GM12878 (cell line): ENCODE data around the gene MCC. TPM values are rescaled to one million over a fixed set of nuclear protein-coding genes. Genes with fewer than 3 reads are reported as not detected.

Experiments used
- ATAC-seq: fragments of 200-7000 bp; cut with Tn5 transposase; 3 replicates; pipeline ENCODE4 v1.9.1; 2020; ENCODE audit warnings: mild to moderate bottlenecking, moderate library complexity
- BruUV-seq: library from RNA; stranded (reverse); fragments of 400-500 nt; replicated peaks from 2 replicates; lab custom pipeline; 2021; lab: Mats Ljungman, UMichigan
- CTCF ChIA-PET: fragments of 300-600 bp; sonication (Branson Sonifier 250); formaldehyde crosslinking; extraction: SDS; loops from one replicate; lab custom pipeline; 2021; ENCODE audit warnings: inconsistent platforms; lab: Yijun Ruan, JAX
- POLR2A ChIA-PET: fragments of 350-600 bp; formaldehyde crosslinking; extraction: SDS; loops from one replicate; lab custom pipeline; 2021; ENCODE audit warnings: inconsistent platforms; lab: Charles Lee
- RAD21 ChIA-PET: fragments of 300-600 bp; sonication (Branson Sonifier 250); formaldehyde crosslinking; loops from one replicate; lab custom pipeline; 2023; ENCODE audit warnings: antibody characterized with exemption; ENCODE audit not compliant: unreplicated experiment; lab: Charles Lee
- SMC1A ChIA-PET: fragments of 300-600 bp; sonication (Branson Sonifier 250); formaldehyde crosslinking; loops from one replicate; lab custom pipeline; 2023; ENCODE audit not compliant: unreplicated experiment, uncharacterized antibody; lab: Charles Lee
- DNase-seq: peaks from one replicate; pipeline ENCODE4 v3.0.0-alpha.2; 2011; ENCODE audit warnings: low read depth, low spot score
- FAIRE-seq: peaks from 3 replicates; lab custom pipeline; 2011; peaks lifted over from hg19 to GRCh38; lab: Jason Lieb, UNC
- H2AFZ ChIP-seq: 2 replicates; pipeline ENCODE4 v1.6.0; 2011; ENCODE audit warnings: low read depth, low read length, control low read depth; ENCODE audit not compliant: control insufficient read depth
- H3K27ac ChIP-seq: 2 replicates; pipeline ENCODE4 v1.5.1; 2011; ENCODE audit warnings: control low read depth; ENCODE audit not compliant: control insufficient read depth, insufficient read depth
- H3K27me3 ChIP-seq, 2 experiments: replicated peaks in 1 of 2; 2 replicates each; pipeline versions ENCODE4 v1.6.0 to v1.6.1; 2011; ENCODE audit warnings: low read length in 1 of 2; ENCODE audit not compliant: control insufficient read depth in 2 of 2, insufficient read depth in 2 of 2
- H3K36me3 ChIP-seq, 2 experiments: 2 replicates each; pipeline ENCODE4 v1.5.1; 2011; ENCODE audit warnings: low read length in 1 of 2; ENCODE audit not compliant: control insufficient read depth in 2 of 2, insufficient read depth in 2 of 2
- H3K4me1 ChIP-seq: 2 replicates; pipeline ENCODE4 v1.6.1; 2011; ENCODE audit warnings: mild to moderate bottlenecking, low read length, moderate library complexity, mixed read lengths; ENCODE audit not compliant: control insufficient read depth, insufficient read depth
- H3K4me2 ChIP-seq: 2 replicates; pipeline ENCODE4 v1.6.0; 2011; ENCODE audit warnings: control low read depth; ENCODE audit not compliant: control insufficient read depth, insufficient read depth
- H3K4me3 ChIP-seq: fragments of 200-600 bp; sonication (generic); 2 replicates; pipeline ENCODE4 v1.5.1; 2016
- H3K79me2 ChIP-seq: 2 replicates; pipeline ENCODE4 v1.6.0; 2011; ENCODE audit warnings: low read length; ENCODE audit not compliant: control insufficient read depth, insufficient read depth
- H3K9ac ChIP-seq: 2 replicates; pipeline ENCODE4 v1.8.0; 2011; ENCODE audit warnings: low read length, control low read depth, mixed read lengths; ENCODE audit not compliant: control insufficient read depth, insufficient read depth
- H3K9me3 ChIP-seq: replicated peaks from 3 replicates; pipeline ENCODE4 v1.5.1; 2011; ENCODE audit warnings: mild to moderate bottlenecking, low read length; ENCODE audit not compliant: control insufficient read depth, insufficient read depth
- H4K20me1 ChIP-seq: 2 replicates; pipeline ENCODE4 v1.6.0; 2011; ENCODE audit not compliant: control insufficient read depth, insufficient read depth
- BCL11A ChIP-seq: IDR thresholded peaks from 2 replicates; pipeline ENCODE4 v1.6.1; 2011; ENCODE audit warnings: low read depth, low read length
- BHLHE40 ChIP-seq, 2 experiments: fragments of 450-650 bp in 1 of 2; IDR thresholded peaks; 2 replicates each; pipeline ENCODE4 v1.6.1; 2011 to 2017; ENCODE audit warnings: low read depth in 2 of 2, borderline replicate concordance in 1 of 2, improper control_type of control experiment in 1 of 2, low read length in 1 of 2, mild to moderate bottlenecking in 1 of 2
- ELK1 ChIP-seq: IDR thresholded peaks from 2 replicates; pipeline ENCODE4 v1.6.1; 2012; ENCODE audit warnings: low read depth, low read length, improper control_type of control experiment
- GATAD2B ChIP-seq: fragments of 450-650 bp; conservative IDR thresholded peaks from 2 replicates; pipeline ENCODE4 v1.6.1; 2017; ENCODE audit warnings: low read depth, mild to moderate bottlenecking, moderate library complexity
- HDAC2 ChIP-seq: fragments of 200-600 bp; sonication (generic); IDR thresholded peaks from 2 replicates; pipeline ENCODE4 v1.6.1; 2017
- NFIC ChIP-seq: IDR thresholded peaks from 2 replicates; pipeline ENCODE4 v1.6.1; 2012; ENCODE audit warnings: low read depth, mild to moderate bottlenecking, inconsistent platforms, low read length, moderate library complexity
- POU2F2 ChIP-seq: IDR thresholded peaks from 3 replicates; pipeline ENCODE4 v1.6.1; 2011; ENCODE audit warnings: low read depth, mild to moderate bottlenecking, low read length, borderline replicate concordance
- SMC3 ChIP-seq: IDR thresholded peaks from 2 replicates; pipeline ENCODE4 v1.6.1; 2011; ENCODE audit warnings: low read length, improper control_type of control experiment, borderline replicate concordance
- WGBS: methylation state at CpG from one replicate; pipeline ENCODE4 v1.1.6; 2016; ENCODE audit warnings: low lambda C conversion rate; ENCODE audit not compliant: insufficient replicate concordance, insufficient coverage; ENCODE audit errors: missing lambda C conversion rate; 5-methylcytosine and 5-hydroxymethylcytosine counted together
- in situ Hi-C: fragments of 300-500 bp; cut with MboI; formaldehyde crosslinking; loops from 9 replicates; pipeline ENCODE4 v1.14.3; 2018; ENCODE audit warnings: mixed read lengths
- intact Hi-C: fragments of 100-400 bp; cut with micrococcal nuclease; formaldehyde crosslinking; loops from one replicate; pipeline ENCODE4 v1.14.2; 2022; ENCODE audit not compliant: unreplicated experiment
- polyA plus RNA-seq, 11 experiments: library from polyadenylated mRNA; depleted of rRNA in 4 of 11; unstranded in 6 of 11; stranded (reverse) in 5 of 11; fragments of >200 nt; fragmentation: Nextera tagmentation in 4 of 11; fragmentation: Illumina TruSeq in 1 of 11; extraction: Ambion mirVana in 4 of 11; extraction: Trizol in 1 of 11; gene quantifications; 1 replicate in 1 of 11; 2 replicates in 10 of 11; pipeline versions ENCODE4 v1.2.1 to v1.2.3, GENCODE V29; 2011 to 2016; ENCODE audit warnings: inconsistent platforms in 2 of 11, missing spikeins in 2 of 11, low read depth in 1 of 11
- total RNA-seq, 4 experiments: library from RNA; depleted of rRNA in 3 of 4; stranded (reverse); fragments of >200 nt in 3 of 4; fragmentation: Illumina TruSeq in 1 of 4; extraction: Trizol in 1 of 4; gene quantifications; 2 replicates each; pipeline versions ENCODE4 v1.2.1 to v1.2.3, GENCODE V29; 2013 to 2021
- TF ChIP-seq, protein P1 (sequence below): fragments of 450-650 bp; IDR thresholded peaks from 2 replicates; pipeline ENCODE4 v1.6.1; 2017; ENCODE audit warnings: mild to moderate bottlenecking, moderate library complexity
- TF ChIP-seq, protein P2 (sequence below): IDR thresholded peaks from 2 replicates; pipeline ENCODE4 v1.6.1; 2012; ENCODE audit warnings: low read length, inconsistent platforms
- TF ChIP-seq, protein P3 (sequence below): fragments of 450-650 bp; IDR thresholded peaks from 2 replicates; pipeline ENCODE4 v1.6.1; 2016; ENCODE audit warnings: mild to moderate bottlenecking
- TF ChIP-seq, protein P4 (sequence below): fragments of 450-650 bp; formaldehyde crosslinking; IDR thresholded peaks from 2 replicates; pipeline ENCODE4 v1.4.0; 2020; ENCODE audit warnings: mild to moderate bottlenecking, moderate library complexity

MCC gene
- total and polyA plus RNA-seq, 10 of the 15 experiments (the other 5 are each of a cell fraction or from before 2014, with no cell fraction given) = 0.03 to 0.86 (median 0.16) TPM

DNA sequence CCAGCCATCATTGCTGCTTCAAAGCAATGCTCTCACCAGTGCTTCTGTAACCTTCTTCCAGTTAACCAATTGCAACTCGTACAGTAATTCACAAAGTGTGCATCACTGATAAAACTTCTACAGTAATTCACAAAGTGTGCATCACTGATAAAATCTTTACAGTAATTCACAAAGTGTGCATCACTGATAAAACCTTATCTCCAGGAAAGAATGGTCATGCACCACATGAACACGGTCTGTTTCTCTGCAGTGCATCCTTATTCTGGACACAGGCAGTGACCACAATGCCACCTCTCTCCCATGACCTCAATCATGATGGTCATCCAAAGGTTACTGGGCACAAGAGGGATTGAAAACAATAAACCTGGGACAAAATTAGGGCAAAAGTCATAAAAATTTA, 207.1 kb downstream of the MCC start:
- FAIRE-seq (no peak), ATAC-seq (no peak), DNase-seq (no peak)
- Histone ChIP-seq H3K9me3 (no peaks in the 10 kb centered on the region), H3K4me1 (no peaks in the 10 kb centered on the region), H3K4me2 (no peak overlapping the region), H3K9ac (no peak overlapping the region), H3K4me3 (no peak overlapping the region), H3K27ac (no peak overlapping the region), H3K27me3 (no peaks in the 10 kb centered on the region), H2AFZ (no peak overlapping the region), H3K79me2 (no peaks in the 10 kb centered on the region), H4K20me1 (no peaks in the 10 kb centered on the region), H3K36me3 (no peaks in the 10 kb centered on the region)
- in situ Hi-C loops = no loop called here
- intact Hi-C loops = no loop called here
- ChIA-PET POLR2A (no interaction called here), RAD21 (no interaction called here), SMC1A (no interaction called here), CTCF (interaction anchor here (0.6 to 0.7 kb wide), 2 partner anchors 21 to 322 kb away, joined by 3 to 5 read pairs; no protein-coding TSS in a partner anchor)
- no TSS peak for BruUV-seq
- WGBS = 24% methylated on average over 2 of the region's 2 CpGs
- TF ChIP-seq, protein P1, sequence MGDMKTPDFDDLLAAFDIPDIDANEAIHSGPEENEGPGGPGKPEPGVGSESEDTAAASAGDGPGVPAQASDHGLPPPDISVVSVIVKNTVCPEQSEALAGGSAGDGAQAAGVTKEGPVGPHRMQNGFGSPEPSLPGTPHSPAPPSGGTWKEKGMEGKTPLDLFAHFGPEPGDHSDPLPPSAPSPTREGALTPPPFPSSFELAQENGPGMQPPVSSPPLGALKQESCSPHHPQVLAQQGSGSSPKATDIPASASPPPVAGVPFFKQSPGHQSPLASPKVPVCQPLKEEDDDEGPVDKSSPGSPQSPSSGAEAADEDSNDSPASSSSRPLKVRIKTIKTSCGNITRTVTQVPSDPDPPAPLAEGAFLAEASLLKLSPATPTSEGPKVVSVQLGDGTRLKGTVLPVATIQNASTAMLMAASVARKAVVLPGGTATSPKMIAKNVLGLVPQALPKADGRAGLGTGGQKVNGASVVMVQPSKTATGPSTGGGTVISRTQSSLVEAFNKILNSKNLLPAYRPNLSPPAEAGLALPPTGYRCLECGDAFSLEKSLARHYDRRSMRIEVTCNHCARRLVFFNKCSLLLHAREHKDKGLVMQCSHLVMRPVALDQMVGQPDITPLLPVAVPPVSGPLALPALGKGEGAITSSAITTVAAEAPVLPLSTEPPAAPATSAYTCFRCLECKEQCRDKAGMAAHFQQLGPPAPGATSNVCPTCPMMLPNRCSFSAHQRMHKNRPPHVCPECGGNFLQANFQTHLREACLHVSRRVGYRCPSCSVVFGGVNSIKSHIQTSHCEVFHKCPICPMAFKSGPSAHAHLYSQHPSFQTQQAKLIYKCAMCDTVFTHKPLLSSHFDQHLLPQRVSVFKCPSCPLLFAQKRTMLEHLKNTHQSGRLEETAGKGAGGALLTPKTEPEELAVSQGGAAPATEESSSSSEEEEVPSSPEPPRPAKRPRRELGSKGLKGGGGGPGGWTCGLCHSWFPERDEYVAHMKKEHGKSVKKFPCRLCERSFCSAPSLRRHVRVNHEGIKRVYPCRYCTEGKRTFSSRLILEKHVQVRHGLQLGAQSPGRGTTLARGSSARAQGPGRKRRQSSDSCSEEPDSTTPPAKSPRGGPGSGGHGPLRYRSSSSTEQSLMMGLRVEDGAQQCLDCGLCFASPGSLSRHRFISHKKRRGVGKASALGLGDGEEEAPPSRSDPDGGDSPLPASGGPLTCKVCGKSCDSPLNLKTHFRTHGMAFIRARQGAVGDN = no peak
- TF ChIP-seq, protein P2, sequence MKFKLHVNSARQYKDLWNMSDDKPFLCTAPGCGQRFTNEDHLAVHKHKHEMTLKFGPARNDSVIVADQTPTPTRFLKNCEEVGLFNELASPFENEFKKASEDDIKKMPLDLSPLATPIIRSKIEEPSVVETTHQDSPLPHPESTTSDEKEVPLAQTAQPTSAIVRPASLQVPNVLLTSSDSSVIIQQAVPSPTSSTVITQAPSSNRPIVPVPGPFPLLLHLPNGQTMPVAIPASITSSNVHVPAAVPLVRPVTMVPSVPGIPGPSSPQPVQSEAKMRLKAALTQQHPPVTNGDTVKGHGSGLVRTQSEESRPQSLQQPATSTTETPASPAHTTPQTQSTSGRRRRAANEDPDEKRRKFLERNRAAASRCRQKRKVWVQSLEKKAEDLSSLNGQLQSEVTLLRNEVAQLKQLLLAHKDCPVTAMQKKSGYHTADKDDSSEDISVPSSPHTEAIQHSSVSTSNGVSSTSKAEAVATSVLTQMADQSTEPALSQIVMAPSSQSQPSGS = no peak
- no peak for TF ChIP-seq BCL11A
- TF ChIP-seq POU2F2 = no peak
- no peak for TF ChIP-seq BHLHE40 (IDR thresholded peaks at IDR 0.05; ENCODE audit: borderline replicate concordance in 1 of 2, low read depth in 2 of 2, low read length in 1 of 2)
- TF ChIP-seq, protein P3, sequence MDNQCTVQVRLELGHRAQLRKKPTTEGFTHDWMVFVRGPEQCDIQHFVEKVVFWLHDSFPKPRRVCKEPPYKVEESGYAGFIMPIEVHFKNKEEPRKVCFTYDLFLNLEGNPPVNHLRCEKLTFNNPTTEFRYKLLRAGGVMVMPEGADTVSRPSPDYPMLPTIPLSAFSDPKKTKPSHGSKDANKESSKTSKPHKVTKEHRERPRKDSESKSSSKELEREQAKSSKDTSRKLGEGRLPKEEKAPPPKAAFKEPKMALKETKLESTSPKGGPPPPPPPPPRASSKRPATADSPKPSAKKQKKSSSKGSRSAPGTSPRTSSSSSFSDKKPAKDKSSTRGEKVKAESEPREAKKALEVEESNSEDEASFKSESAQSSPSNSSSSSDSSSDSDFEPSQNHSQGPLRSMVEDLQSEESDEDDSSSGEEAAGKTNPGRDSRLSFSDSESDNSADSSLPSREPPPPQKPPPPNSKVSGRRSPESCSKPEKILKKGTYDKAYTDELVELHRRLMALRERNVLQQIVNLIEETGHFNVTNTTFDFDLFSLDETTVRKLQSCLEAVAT = no peak
- no peak for TF ChIP-seq ELK1
- no peak for TF ChIP-seq HDAC2
- no peak for TF ChIP-seq SMC3
- TF ChIP-seq NFIC = no peak
- TF ChIP-seq, protein P4, sequence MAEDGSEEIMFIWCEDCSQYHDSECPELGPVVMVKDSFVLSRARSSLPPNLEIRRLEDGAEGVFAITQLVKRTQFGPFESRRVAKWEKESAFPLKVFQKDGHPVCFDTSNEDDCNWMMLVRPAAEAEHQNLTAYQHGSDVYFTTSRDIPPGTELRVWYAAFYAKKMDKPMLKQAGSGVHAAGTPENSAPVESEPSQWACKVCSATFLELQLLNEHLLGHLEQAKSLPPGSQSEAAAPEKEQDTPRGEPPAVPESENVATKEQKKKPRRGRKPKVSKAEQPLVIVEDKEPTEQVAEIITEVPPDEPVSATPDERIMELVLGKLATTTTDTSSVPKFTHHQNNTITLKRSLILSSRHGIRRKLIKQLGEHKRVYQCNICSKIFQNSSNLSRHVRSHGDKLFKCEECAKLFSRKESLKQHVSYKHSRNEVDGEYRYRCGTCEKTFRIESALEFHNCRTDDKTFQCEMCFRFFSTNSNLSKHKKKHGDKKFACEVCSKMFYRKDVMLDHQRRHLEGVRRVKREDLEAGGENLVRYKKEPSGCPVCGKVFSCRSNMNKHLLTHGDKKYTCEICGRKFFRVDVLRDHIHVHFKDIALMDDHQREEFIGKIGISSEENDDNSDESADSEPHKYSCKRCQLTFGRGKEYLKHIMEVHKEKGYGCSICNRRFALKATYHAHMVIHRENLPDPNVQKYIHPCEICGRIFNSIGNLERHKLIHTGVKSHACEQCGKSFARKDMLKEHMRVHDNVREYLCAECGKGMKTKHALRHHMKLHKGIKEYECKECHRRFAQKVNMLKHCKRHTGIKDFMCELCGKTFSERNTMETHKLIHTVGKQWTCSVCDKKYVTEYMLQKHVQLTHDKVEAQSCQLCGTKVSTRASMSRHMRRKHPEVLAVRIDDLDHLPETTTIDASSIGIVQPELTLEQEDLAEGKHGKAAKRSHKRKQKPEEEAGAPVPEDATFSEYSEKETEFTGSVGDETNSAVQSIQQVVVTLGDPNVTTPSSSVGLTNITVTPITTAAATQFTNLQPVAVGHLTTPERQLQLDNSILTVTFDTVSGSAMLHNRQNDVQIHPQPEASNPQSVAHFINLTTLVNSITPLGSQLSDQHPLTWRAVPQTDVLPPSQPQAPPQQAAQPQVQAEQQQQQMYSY = no peak
- no peak for TF ChIP-seq GATAD2B
